DND-41 (cell line): ENCODE results near the gene PSMA6.

Experiments
- EZH2 ChIP-seq: IDR thresholded peaks from 3 replicates; pipeline ENCODE4 v1.6.1; 2012; ENCODE audit warnings: borderline replicate concordance, low read depth, mild to moderate bottlenecking, moderate library complexity, low read length, inconsistent platforms; ENCODE audit not compliant: severe bottlenecking
- TF ChIP-seq, protein P1 (sequence below): IDR thresholded peaks from 2 replicates; pipeline ENCODE4 v1.5.1; 2012; ENCODE audit warnings: borderline replicate concordance, low read length, moderate library complexity, mild to moderate bottlenecking; ENCODE audit not compliant: poor library complexity, severe bottlenecking; ENCODE audit errors: extremely low read depth

DNA sequence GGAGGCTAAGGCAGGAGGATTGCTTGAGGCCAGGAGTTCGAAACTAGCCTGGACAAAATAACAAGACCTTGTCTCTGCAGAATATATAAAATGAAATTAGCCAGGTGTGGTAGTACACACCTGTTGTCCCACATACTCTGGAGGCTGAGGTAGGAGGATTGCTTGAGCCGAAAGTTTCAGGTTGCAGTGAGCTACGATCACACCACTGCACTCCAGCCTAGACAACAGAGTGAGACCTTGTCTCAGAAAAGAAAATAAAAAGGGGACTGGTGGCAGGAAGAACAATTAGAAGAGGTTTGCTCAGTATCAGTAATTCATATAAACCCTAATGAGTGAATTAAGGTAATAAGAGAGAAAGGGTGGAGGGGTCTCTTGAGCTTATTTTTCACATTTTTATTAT lies 8.0 kb downstream of the PSMA6 start:
- TF ChIP-seq, protein P1, sequence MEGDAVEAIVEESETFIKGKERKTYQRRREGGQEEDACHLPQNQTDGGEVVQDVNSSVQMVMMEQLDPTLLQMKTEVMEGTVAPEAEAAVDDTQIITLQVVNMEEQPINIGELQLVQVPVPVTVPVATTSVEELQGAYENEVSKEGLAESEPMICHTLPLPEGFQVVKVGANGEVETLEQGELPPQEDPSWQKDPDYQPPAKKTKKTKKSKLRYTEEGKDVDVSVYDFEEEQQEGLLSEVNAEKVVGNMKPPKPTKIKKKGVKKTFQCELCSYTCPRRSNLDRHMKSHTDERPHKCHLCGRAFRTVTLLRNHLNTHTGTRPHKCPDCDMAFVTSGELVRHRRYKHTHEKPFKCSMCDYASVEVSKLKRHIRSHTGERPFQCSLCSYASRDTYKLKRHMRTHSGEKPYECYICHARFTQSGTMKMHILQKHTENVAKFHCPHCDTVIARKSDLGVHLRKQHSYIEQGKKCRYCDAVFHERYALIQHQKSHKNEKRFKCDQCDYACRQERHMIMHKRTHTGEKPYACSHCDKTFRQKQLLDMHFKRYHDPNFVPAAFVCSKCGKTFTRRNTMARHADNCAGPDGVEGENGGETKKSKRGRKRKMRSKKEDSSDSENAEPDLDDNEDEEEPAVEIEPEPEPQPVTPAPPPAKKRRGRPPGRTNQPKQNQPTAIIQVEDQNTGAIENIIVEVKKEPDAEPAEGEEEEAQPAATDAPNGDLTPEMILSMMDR: no peak
- no peak for TF ChIP-seq EZH2
